Panc1 (cell line): ENCODE measurements around the gene ZNF74. TPM values are rescaled to one million over a fixed set of nuclear protein-coding genes. Genes with fewer than 3 reads are reported as not detected.

Experiments
- ATAC-seq: fragments of 200-7000 bp; cut with Tn5 transposase; 2 replicates; pipeline ENCODE4 v1.9.1; 2020; ENCODE audit warnings: mild to moderate bottlenecking, moderate library complexity
- BruUV-seq: library from RNA; stranded (reverse); fragments of 400-500 nt; replicated peaks from 2 replicates; lab custom pipeline; 2021; lab: Mats Ljungman, UMichigan
- CTCF ChIA-PET: fragments of 300-600 bp; sonication (Branson Sonifier 250); formaldehyde crosslinking; loops from one replicate; lab custom pipeline; 2022; ENCODE audit warnings: antibody characterized with exemption; lab: Charles Lee
- POLR2A ChIA-PET: fragments of 300-600 bp; sonication (Branson Sonifier 250); formaldehyde crosslinking; loops from one replicate; lab custom pipeline; 2022; ENCODE audit warnings: antibody characterized with exemption; lab: Charles Lee
- DNase-seq: peaks from one replicate; pipeline ENCODE4 v3.0.0-alpha.2; 2010; ENCODE audit warnings: low read depth, low spot score
- H3K27ac ChIP-seq: 2 replicates; pipeline ENCODE4 v1.5.1; 2011; ENCODE audit warnings: mild to moderate bottlenecking, low read length, inconsistent platforms
- H3K27me3 ChIP-seq: fragments of 200-500 bp; sonication (Bioruptor generic); 2 replicates; pipeline ENCODE4 v1.6.0; 2014; ENCODE audit warnings: low read length, inconsistent platforms; ENCODE audit not compliant: control insufficient read depth, insufficient read depth
- H3K36me3 ChIP-seq: fragments of 200-500 bp; sonication (Bioruptor generic); 2 replicates; pipeline ENCODE4 v1.5.1; 2014; ENCODE audit warnings: inconsistent platforms, mild to moderate bottlenecking, low read length, moderate library complexity; ENCODE audit not compliant: control insufficient read depth, insufficient read depth
- H3K4me1 ChIP-seq: 2 replicates; pipeline ENCODE4 v1.5.1; 2011; ENCODE audit warnings: inconsistent platforms, mild to moderate bottlenecking, low read length, moderate library complexity; ENCODE audit not compliant: control insufficient read depth, insufficient read depth
- H3K4me3 ChIP-seq, 2 experiments: 2 replicates each; pipeline ENCODE4 v1.5.1; 2011 to 2012; ENCODE audit warnings: low read depth in 2 of 2, low read length in 2 of 2, mild to moderate bottlenecking in 2 of 2, inconsistent platforms in 1 of 2, moderate library complexity in 1 of 2
- H3K9me3 ChIP-seq: fragments of 200-500 bp; sonication (Bioruptor generic); 2 replicates; pipeline ENCODE4 v1.5.1; 2014; ENCODE audit warnings: low read depth, mild to moderate bottlenecking, inconsistent platforms, low read length, moderate library complexity; ENCODE audit not compliant: control insufficient read depth, insufficient read depth
- CTCF ChIP-seq: fragments of 450-650 bp; IDR thresholded peaks from 2 replicates; pipeline ENCODE4 v1.5.1; 2017; ENCODE audit warnings: mild to moderate bottlenecking
- POLR2AphosphoS5 ChIP-seq: IDR thresholded peaks from 2 replicates; pipeline ENCODE4 v1.6.1; 2012; ENCODE audit warnings: mild to moderate bottlenecking, low read depth, low read length, moderate library complexity
- REST ChIP-seq, 2 experiments: IDR thresholded peaks; 2 replicates each; pipeline ENCODE4 v1.6.1; 2011 to 2012; ENCODE audit warnings: low read depth in 2 of 2, control low read depth in 1 of 2, low read length in 1 of 2, mild to moderate bottlenecking in 1 of 2, moderate library complexity in 1 of 2; ENCODE audit not compliant: insufficient read depth in 1 of 2
- SIN3A ChIP-seq: IDR thresholded peaks from 2 replicates; pipeline ENCODE4 v1.6.1; 2012; ENCODE audit warnings: low read depth, mild to moderate bottlenecking, low read length, moderate library complexity, borderline replicate concordance; ENCODE audit not compliant: insufficient read depth
- TCF7L2 ChIP-seq: IDR thresholded peaks from 2 replicates; pipeline ENCODE4 v1.6.1; 2011; ENCODE audit warnings: mild to moderate bottlenecking, low read depth, low read length, inconsistent platforms
- in situ Hi-C: cut with HindIII; loops from 2 replicates; pipeline ENCODE4 v1.10.0; 2016; ENCODE audit warnings: low sequenced_read_pairs, low pct_unique_long_range_greater_than_20kb
- intact Hi-C: fragments of 100-400 bp; cut with micrococcal nuclease; formaldehyde crosslinking; loops from one replicate; pipeline ENCODE4 v1.10.0; 2022; ENCODE audit not compliant: unreplicated experiment
- total RNA-seq: library from RNA; stranded (reverse); gene quantifications from one replicate; pipeline ENCODE4 v1.2.1, GENCODE V29; 2021; ENCODE audit not compliant: unreplicated experiment

The ZNF74 gene
- total RNA-seq, 1 experiment from 2014 or later: 13.2 TPM

GRCh38 chr22:20418211-20418788 is 24.3 kb downstream of the ZNF74 start:
- TF ChIP-seq REST (IDR thresholded peaks at IDR 0.05; ENCODE audit: insufficient read depth in 1 of 2, low read depth in 2 of 2, low read length in 1 of 2) (no peak), SIN3A (no peak), TCF7L2 (no peak), CTCF (peak; percentile 88), POLR2AphosphoS5 (no peak)
- in situ Hi-C loops: no loop called here
- Histone ChIP-seq H3K4me1 (no peaks in the 10 kb centered on the region), H3K9me3 (no peaks in the 10 kb centered on the region), H3K27me3 (no peaks in the 10 kb centered on the region), H3K27ac (peak overlapping the region; percentile 54; the same call in 1 of the 2 replicates), H3K36me3 (no peaks in the 10 kb centered on the region), H3K4me3 (peak overlapping the region; percentile 45 to 59)
- ATAC-seq (peak; percentile 92), DNase-seq (peak; percentile 41)
- intact Hi-C loops: no loop called here
- ChIA-PET POLR2A (no interaction called here), CTCF (interaction anchor here (0.6 to 1.9 kb wide), 19 partner anchors 10 to 1524 kb away, joined by 3 to 20 read pairs (median 6); partner anchors contain the start of gene DGCR6L)
- no TSS peak for BruUV-seq

- Histone ChIP-seq H3K27me3 (no peaks in the 10 kb centered on the region), H3K36me3 (no peaks in the 10 kb centered on the region), H3K27ac (no peak overlapping the region), H3K9me3 (no peaks in the 10 kb centered on the region), H3K4me3 (no peak overlapping the region), H3K4me1 (no peaks in the 10 kb centered on the region; the same call in 1 of the 2 replicates)
- ChIA-PET CTCF (no interaction called here), POLR2A (no interaction called here)
- no TSS peak for BruUV-seq
- ATAC-seq (no peak), DNase-seq (no peak)
- in situ Hi-C loops (no loop called here), intact Hi-C loops (no loop called here)
- TF ChIP-seq POLR2AphosphoS5 (no peak), TCF7L2 (no peak), REST (IDR thresholded peaks at IDR 0.05; ENCODE audit: insufficient read depth in 1 of 2, low read depth in 2 of 2, low read length in 1 of 2) (no peak), SIN3A (no peak), CTCF (no peak)
Measured at GRCh38 chr22:20419664-20419951, 25.7 kb downstream of the ZNF74 start.
